LNCAP (cell line): ENCODE measurements around the gene NKAIN2.

ENCODE experiments used
- CTCF ChIP-seq: fragments of 450-650 bp; IDR thresholded peaks from 2 replicates; pipeline ENCODE4 v1.5.1; 2017; ENCODE audit warnings: mild to moderate bottlenecking

Gene NKAIN2

DNA sequence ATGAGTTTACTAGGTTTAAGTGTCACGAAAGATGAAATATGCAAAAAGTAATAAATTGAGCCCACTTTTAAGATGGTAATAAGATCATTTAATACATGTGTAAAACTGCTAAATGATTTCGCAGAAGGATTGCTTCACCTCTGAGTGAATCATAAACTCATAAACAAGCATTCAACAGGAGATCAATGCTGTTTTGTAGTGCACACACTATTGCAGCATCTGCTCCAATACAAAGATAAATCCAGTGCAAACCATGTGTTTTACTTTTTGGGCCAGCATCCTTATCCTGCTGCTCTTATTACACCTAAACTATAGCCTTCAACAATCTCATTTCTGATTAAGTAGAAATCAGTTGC lies 400.1 kb downstream of the NKAIN2 start:
- TF ChIP-seq CTCF, result no peak

DNA sequence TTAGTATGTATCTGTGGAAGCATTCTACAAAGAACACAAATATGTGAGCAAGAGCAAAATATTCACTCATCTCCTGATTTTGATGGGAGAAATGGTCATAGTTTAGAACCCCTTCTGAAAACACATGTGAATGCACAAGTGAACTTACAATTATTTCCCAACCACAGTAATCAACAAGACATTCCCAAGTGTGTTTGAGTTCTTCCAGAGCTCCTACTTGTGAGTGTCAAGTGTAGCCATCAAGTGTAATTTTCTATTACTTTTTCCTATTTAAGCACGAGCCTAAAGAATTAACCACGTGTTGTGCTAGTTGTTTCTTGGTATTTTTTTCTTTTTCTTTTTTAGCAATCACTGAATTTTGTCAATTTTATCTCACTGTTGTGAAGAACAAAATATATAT lies 402.3 kb downstream of the NKAIN2 start:
- TF ChIP-seq CTCF, result no peak

DNA sequence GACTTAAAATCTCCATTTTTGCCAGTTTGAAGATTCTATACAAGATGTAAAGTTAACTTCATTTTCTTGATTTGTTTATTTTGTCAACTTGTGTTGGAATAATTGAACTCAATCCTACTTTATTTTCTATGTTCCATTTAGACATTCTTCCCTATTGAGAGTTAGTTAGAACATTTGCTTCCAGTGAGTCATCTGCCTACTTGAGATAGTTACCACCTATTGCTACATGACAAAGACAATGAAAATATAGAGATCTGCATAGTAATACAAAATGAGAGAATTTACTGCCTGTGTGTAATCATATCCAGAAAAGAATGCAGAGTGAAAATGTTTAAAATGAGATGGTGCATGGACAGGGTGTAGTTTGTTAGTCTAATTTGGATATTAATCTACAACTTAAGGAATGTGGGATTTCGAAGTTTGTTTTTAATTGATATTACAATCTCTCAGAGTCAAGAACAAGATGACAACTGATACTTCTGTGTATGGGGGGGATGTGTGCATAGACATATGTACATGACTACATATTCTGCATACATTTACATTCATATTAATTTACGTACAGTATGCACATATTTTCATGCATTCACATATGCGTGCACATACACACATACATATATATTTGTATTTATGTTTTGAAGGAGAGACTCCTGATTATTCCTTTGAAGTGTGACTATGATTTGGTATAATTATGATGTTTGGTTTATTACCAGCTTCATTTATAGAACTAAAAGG lies 420.1 kb downstream of the NKAIN2 start:
- no peak for TF ChIP-seq CTCF

- no peak for TF ChIP-seq CTCF
These were observed 422.7 kb downstream of the NKAIN2 start for GRCh38 chr6:124226396-124226795.

DNA sequence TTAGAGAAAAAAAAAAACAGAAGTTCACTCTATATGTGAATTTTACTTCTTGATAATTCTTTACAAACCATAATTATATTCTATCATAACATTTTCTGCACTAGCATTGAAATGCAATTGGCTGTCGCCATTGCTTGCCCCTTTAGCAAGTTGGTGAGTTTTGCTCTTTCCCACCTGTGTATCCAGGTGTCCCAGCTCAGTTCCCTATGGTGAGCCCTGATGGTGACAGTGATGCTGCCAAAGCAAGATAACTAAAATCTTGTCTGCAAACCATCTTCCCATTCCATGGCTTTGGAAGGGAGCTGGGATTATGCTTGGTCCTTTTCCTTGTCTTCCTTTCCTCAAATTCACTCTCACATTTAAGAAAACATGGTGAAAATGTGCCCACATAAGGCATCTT lies 429.6 kb downstream of the NKAIN2 start:
- no peak for TF ChIP-seq CTCF

- TF ChIP-seq CTCF, result no peak
These were observed 431.1 kb downstream of the NKAIN2 start for GRCh38 chr6:124234801-124235200.

DNA sequence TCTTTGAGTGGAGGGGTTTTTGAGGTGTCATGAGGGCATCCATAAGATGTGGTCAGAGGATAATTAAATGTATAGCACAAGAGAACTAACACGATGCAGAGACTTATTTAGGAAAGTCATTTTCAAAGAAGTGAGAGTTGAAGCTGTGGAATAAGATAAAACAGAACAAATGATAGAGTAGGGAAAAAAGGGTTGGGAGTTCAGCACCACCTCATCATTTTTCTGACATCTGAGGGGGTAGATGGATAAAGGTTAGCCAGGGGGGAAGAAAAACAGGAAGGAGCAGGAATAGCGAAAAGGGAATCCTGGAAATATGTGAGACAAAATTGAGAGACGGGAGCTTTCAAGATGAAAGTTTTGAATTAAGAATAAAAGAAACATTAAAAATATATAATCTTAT lies 434.2 kb downstream of the NKAIN2 start:
- no peak for TF ChIP-seq CTCF
